Panc1 (cell line): ENCODE results near the gene FGFRL1. TPM values are rescaled to one million over a fixed set of nuclear protein-coding genes. Genes with fewer than 3 reads are reported as not detected.

Source experiments
- ATAC-seq: fragments of 200-7000 bp; cut with Tn5 transposase; 2 replicates; pipeline ENCODE4 v1.9.1; 2020; ENCODE audit warnings: mild to moderate bottlenecking, moderate library complexity
- BruUV-seq: library from RNA; stranded (reverse); fragments of 400-500 nt; replicated peaks from 2 replicates; lab custom pipeline; 2021; lab: Mats Ljungman, UMichigan
- CTCF ChIA-PET: fragments of 300-600 bp; sonication (Branson Sonifier 250); formaldehyde crosslinking; loops from one replicate; lab custom pipeline; 2022; ENCODE audit warnings: antibody characterized with exemption; lab: Charles Lee
- POLR2A ChIA-PET: fragments of 300-600 bp; sonication (Branson Sonifier 250); formaldehyde crosslinking; loops from one replicate; lab custom pipeline; 2022; ENCODE audit warnings: antibody characterized with exemption; lab: Charles Lee
- DNase-seq: peaks from one replicate; pipeline ENCODE4 v3.0.0-alpha.2; 2010; ENCODE audit warnings: low read depth, low spot score
- H3K27ac ChIP-seq: 2 replicates; pipeline ENCODE4 v1.5.1; 2011; ENCODE audit warnings: mild to moderate bottlenecking, low read length, inconsistent platforms
- H3K27me3 ChIP-seq: fragments of 200-500 bp; sonication (Bioruptor generic); 2 replicates; pipeline ENCODE4 v1.6.0; 2014; ENCODE audit warnings: low read length, inconsistent platforms; ENCODE audit not compliant: control insufficient read depth, insufficient read depth
- H3K36me3 ChIP-seq: fragments of 200-500 bp; sonication (Bioruptor generic); 2 replicates; pipeline ENCODE4 v1.5.1; 2014; ENCODE audit warnings: inconsistent platforms, mild to moderate bottlenecking, low read length, moderate library complexity; ENCODE audit not compliant: control insufficient read depth, insufficient read depth
- H3K4me1 ChIP-seq: 2 replicates; pipeline ENCODE4 v1.5.1; 2011; ENCODE audit warnings: inconsistent platforms, mild to moderate bottlenecking, low read length, moderate library complexity; ENCODE audit not compliant: control insufficient read depth, insufficient read depth
- H3K4me3 ChIP-seq, 2 experiments: 2 replicates each; pipeline ENCODE4 v1.5.1; 2011 to 2012; ENCODE audit warnings: low read depth in 2 of 2, low read length in 2 of 2, mild to moderate bottlenecking in 2 of 2, inconsistent platforms in 1 of 2, moderate library complexity in 1 of 2
- H3K9me3 ChIP-seq: fragments of 200-500 bp; sonication (Bioruptor generic); 2 replicates; pipeline ENCODE4 v1.5.1; 2014; ENCODE audit warnings: low read depth, mild to moderate bottlenecking, inconsistent platforms, low read length, moderate library complexity; ENCODE audit not compliant: control insufficient read depth, insufficient read depth
- CTCF ChIP-seq: fragments of 450-650 bp; IDR thresholded peaks from 2 replicates; pipeline ENCODE4 v1.5.1; 2017; ENCODE audit warnings: mild to moderate bottlenecking
- POLR2AphosphoS5 ChIP-seq: IDR thresholded peaks from 2 replicates; pipeline ENCODE4 v1.6.1; 2012; ENCODE audit warnings: mild to moderate bottlenecking, low read depth, low read length, moderate library complexity
- REST ChIP-seq, 2 experiments: IDR thresholded peaks; 2 replicates each; pipeline ENCODE4 v1.6.1; 2011 to 2012; ENCODE audit warnings: low read depth in 2 of 2, control low read depth in 1 of 2, low read length in 1 of 2, mild to moderate bottlenecking in 1 of 2, moderate library complexity in 1 of 2; ENCODE audit not compliant: insufficient read depth in 1 of 2
- SIN3A ChIP-seq: IDR thresholded peaks from 2 replicates; pipeline ENCODE4 v1.6.1; 2012; ENCODE audit warnings: low read depth, mild to moderate bottlenecking, low read length, moderate library complexity, borderline replicate concordance; ENCODE audit not compliant: insufficient read depth
- TCF7L2 ChIP-seq: IDR thresholded peaks from 2 replicates; pipeline ENCODE4 v1.6.1; 2011; ENCODE audit warnings: mild to moderate bottlenecking, low read depth, low read length, inconsistent platforms
- in situ Hi-C: cut with HindIII; loops from 2 replicates; pipeline ENCODE4 v1.10.0; 2016; ENCODE audit warnings: low sequenced_read_pairs, low pct_unique_long_range_greater_than_20kb
- intact Hi-C: fragments of 100-400 bp; cut with micrococcal nuclease; formaldehyde crosslinking; loops from one replicate; pipeline ENCODE4 v1.10.0; 2022; ENCODE audit not compliant: unreplicated experiment
- total RNA-seq: library from RNA; stranded (reverse); gene quantifications from one replicate; pipeline ENCODE4 v1.2.1, GENCODE V29; 2021; ENCODE audit not compliant: unreplicated experiment

Gene FGFRL1
- total RNA-seq, 1 experiment from 2014 or later, result 43.1 TPM

GRCh38 chr4:1075809-1076699 lies 64.6 kb downstream of the FGFRL1 start:
- Histone ChIP-seq H3K36me3 (no peaks in the 10 kb centered on the region), H3K9me3 (peaks cover 4% of the 10 kb centered on the region; the same call in 1 of the 2 replicates), H3K4me3 (no peak overlapping the region), H3K27me3 (no peaks in the 10 kb centered on the region), H3K27ac (no peak overlapping the region), H3K4me1 (no peaks in the 10 kb centered on the region)
- in situ Hi-C loops, result no loop called here
- ChIA-PET POLR2A (no interaction called here), CTCF (no interaction called here)
- no peak for DNase-seq
- BruUV-seq, result no TSS peak
- intact Hi-C loops, result no loop called here
- TF ChIP-seq POLR2AphosphoS5 (no peak), TCF7L2 (no peak), SIN3A (no peak), CTCF (no peak), REST (IDR thresholded peaks at IDR 0.05; ENCODE audit: insufficient read depth in 1 of 2, low read depth in 2 of 2, low read length in 1 of 2) (no peak)
- no peak; the same call in 1 of the 2 replicates for ATAC-seq

Other genes starting within 250 kb of the FGFRL1 start
- gene CPLX1, start 185.5 kb upstream of the FGFRL1 start, total RNA-seq, result 6.7 TPM
- gene GAK, start 79.3 kb upstream of the FGFRL1 start, total RNA-seq, result 86.6 TPM
- gene TMEM175, start 79.2 kb upstream of the FGFRL1 start, total RNA-seq, result 21.8 TPM
- gene DGKQ, start 38.1 kb upstream of the FGFRL1 start, total RNA-seq, result 12.2 TPM
- gene IDUA, start 24.6 kb upstream of the FGFRL1 start, total RNA-seq, result 30.6 TPM
- gene SLC26A1, start 18.2 kb upstream of the FGFRL1 start, total RNA-seq, result 1.8 TPM
- gene RNF212, start 101.9 kb downstream of the FGFRL1 start, total RNA-seq, result not detected
- 1.8 TPM for gene SPON2, start 161.0 kb downstream of the FGFRL1 start, total RNA-seq
- 157 TPM for gene CTBP1, start 237.5 kb downstream of the FGFRL1 start, total RNA-seq